Thyroid gland (tissue), 4 donors: ENCODE measurements around the gene TSKU. TPM values are rescaled to one million over a fixed set of nuclear protein-coding genes. Genes with fewer than 3 reads are reported as not detected.

Experiments
- DNase-seq, 2 donors: peaks; one replicate each; pipeline ENCODE4 v3.0.0-alpha.2; 2019
- H3K27ac ChIP-seq, 3 donors: fragments of 200-600 bp; sonication (generic); 1 replicate in 2 of 3; 2 replicates in 1 of 3; pipeline ENCODE4 v1.5.1; 2016 to 2019; ENCODE audit warnings: mild to moderate bottlenecking in 1 of 3, moderate library complexity in 1 of 3
- H3K27me3 ChIP-seq: fragments of 200-600 bp; sonication (generic); one replicate; pipeline ENCODE4 v1.5.1; 2019
- H3K36me3 ChIP-seq, 2 donors: fragments of 200-600 bp; sonication (generic); one replicate each; pipeline ENCODE4 v1.5.1; 2016 to 2019
- H3K4me1 ChIP-seq, 2 donors: fragments of 200-600 bp; sonication (generic); one replicate each; pipeline ENCODE4 v1.5.1; 2017 to 2019
- H3K4me3 ChIP-seq, 3 donors: fragments of 200-600 bp; sonication (generic); replicated peaks in 1 of 3; 1 replicate in 2 of 3; 2 replicates in 1 of 3; pipeline ENCODE4 v1.5.1; 2016; ENCODE audit warnings: mild to moderate bottlenecking in 1 of 3
- H3K9me3 ChIP-seq: fragments of 200-600 bp; sonication (generic); one replicate; pipeline ENCODE4 v1.5.1; 2017
- POLR2A ChIP-seq, 2 donors: fragments of 450-650 bp; IDR thresholded peaks; one replicate each; pipeline ENCODE4 v1.6.1; 2017; ENCODE audit warnings: antibody characterized with exemption in 2 of 2, mild to moderate bottlenecking in 2 of 2, moderate library complexity in 1 of 2
- WGBS, 2 donors: methylation state at CpG; one replicate each; pipeline ENCODE4 v1.1.5; 2017; 5-methylcytosine and 5-hydroxymethylcytosine counted together
- intact Hi-C: fragments of 100-400 bp; cut with DNase I; formaldehyde crosslinking; loops from one replicate; pipeline ENCODE4 v1.15.1; 2023
- total RNA-seq, 4 donors: library from RNA; depleted of rRNA; stranded (reverse); fragments of >200 nt; gene quantifications; one replicate each; pipeline ENCODE4 v1.2.3, GENCODE V29; 2016
- TF ChIP-seq, protein P1 (sequence below), 6 experiments: fragments of 200-600 bp in 3 of 6; fragments of 450-650 bp in 3 of 6; sonication (generic) in 3 of 6; IDR thresholded peaks; one replicate each; pipeline ENCODE4 v1.5.1; 2016 to 2019; ENCODE audit warnings: antibody characterized with exemption in 6 of 6, mild to moderate bottlenecking in 2 of 6, inconsistent platforms in 1 of 6, moderate library complexity in 1 of 6

TSKU gene
- total RNA-seq, 4 donors from 2014 or later: 95.6 to 152 (median 99.2) TPM

DNA sequence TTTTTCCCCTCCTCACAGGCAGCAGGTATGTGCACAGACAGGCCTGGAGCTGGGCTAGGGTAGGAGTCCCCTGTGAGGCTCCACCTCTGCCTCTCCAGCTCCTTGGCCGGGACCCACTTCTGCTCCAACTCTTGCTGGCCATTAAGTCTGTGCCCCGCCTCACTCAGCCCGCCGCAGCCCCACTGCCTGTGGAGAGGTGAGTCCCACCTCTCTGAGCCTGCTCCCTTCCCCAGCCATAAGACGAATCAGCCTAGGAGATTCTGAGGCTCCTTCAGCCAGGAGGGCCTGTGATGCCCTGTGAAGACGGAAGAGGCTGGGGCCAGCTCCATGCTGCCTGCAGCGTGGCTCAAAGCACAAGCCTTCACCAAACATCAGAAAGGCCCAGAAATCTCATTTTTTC is 23.0 kb downstream of the TSKU start:
- 86 to 90% methylated on average over 7 of the region's 7 CpGs for WGBS, 2 donors
- intact Hi-C loops: loop anchor here (5.0 kb wide), 1 partner anchor 116 kb away; no protein-coding TSS in a partner anchor
- Histone ChIP-seq H3K27ac (no peak overlapping the region), H3K36me3 (no peaks in the 10 kb centered on the region), H3K4me1 (peaks cover 8 to 29% of the 10 kb centered on the region in 2 donors), H3K4me3 (no peak overlapping the region), H3K27me3 (no peaks in the 10 kb centered on the region), H3K9me3 (no peaks in the 10 kb centered on the region)
- TF ChIP-seq, protein P1, sequence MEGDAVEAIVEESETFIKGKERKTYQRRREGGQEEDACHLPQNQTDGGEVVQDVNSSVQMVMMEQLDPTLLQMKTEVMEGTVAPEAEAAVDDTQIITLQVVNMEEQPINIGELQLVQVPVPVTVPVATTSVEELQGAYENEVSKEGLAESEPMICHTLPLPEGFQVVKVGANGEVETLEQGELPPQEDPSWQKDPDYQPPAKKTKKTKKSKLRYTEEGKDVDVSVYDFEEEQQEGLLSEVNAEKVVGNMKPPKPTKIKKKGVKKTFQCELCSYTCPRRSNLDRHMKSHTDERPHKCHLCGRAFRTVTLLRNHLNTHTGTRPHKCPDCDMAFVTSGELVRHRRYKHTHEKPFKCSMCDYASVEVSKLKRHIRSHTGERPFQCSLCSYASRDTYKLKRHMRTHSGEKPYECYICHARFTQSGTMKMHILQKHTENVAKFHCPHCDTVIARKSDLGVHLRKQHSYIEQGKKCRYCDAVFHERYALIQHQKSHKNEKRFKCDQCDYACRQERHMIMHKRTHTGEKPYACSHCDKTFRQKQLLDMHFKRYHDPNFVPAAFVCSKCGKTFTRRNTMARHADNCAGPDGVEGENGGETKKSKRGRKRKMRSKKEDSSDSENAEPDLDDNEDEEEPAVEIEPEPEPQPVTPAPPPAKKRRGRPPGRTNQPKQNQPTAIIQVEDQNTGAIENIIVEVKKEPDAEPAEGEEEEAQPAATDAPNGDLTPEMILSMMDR (IDR thresholded peaks at IDR 0.05): no peak
- TF ChIP-seq POLR2A (IDR thresholded peaks at IDR 0.05): no peak
- no peak for DNase-seq

- DNase-seq: no peak
- Histone ChIP-seq H3K36me3 (no peaks in the 10 kb centered on the region), H3K9me3 (no peaks in the 10 kb centered on the region), H3K4me1 (peaks cover 8 to 23% of the 10 kb centered on the region in 2 donors), H3K4me3 (no peak overlapping the region), H3K27ac (peak overlapping the region in 1 of 3 donors; percentile 26), H3K27me3 (no peaks in the 10 kb centered on the region)
- TF ChIP-seq POLR2A (IDR thresholded peaks at IDR 0.05): no peak
- TF ChIP-seq, protein P1 (IDR thresholded peaks at IDR 0.05): no peak
- 78 to 84% methylated on average over 3 of the region's 3 CpGs for WGBS, 2 donors
- intact Hi-C loops: loop anchor here (5.0 kb wide), 1 partner anchor 116 kb away; no protein-coding TSS in a partner anchor
Measured at GRCh38 chr11:76806608-76807205, 23.6 kb downstream of the TSKU start.

- Histone ChIP-seq H3K4me3 (no peak overlapping the region), H3K9me3 (no peaks in the 10 kb centered on the region), H3K36me3 (no peaks in the 10 kb centered on the region), H3K27me3 (no peaks in the 10 kb centered on the region), H3K4me1 (peaks cover 5 to 18% of the 10 kb centered on the region in 2 donors), H3K27ac (peak overlapping the region in 1 of 3 donors; percentile 20)
- DNase-seq: peak; percentile 85 to 90
- WGBS, 2 donors: 13 to 19% methylated on average over 19 of the region's 19 CpGs
- intact Hi-C loops: loop anchor here (5.0 kb wide), 1 partner anchor 115 kb away; no protein-coding TSS in a partner anchor
- TF ChIP-seq, protein P1 (IDR thresholded peaks at IDR 0.05): peak; percentile 54 to 78 (median 69)
- TF ChIP-seq POLR2A (IDR thresholded peaks at IDR 0.05): no peak
Measured at GRCh38 chr11:76807206-76807875, 24.2 kb downstream of the TSKU start.

GRCh38 chr11:76808171-76808570 is 25.0 kb downstream of the TSKU start:
- Histone ChIP-seq H3K4me1 (peaks cover 0 to 11% of the 10 kb centered on the region in 2 donors), H3K27me3 (no peaks in the 10 kb centered on the region), H3K27ac (no peak overlapping the region), H3K4me3 (no peak overlapping the region), H3K36me3 (no peaks in the 10 kb centered on the region), H3K9me3 (no peaks in the 10 kb centered on the region)
- WGBS, 2 donors: 89 to 90% methylated on average over 12 of the region's 12 CpGs
- intact Hi-C loops: loop anchor here (5.0 kb wide), 1 partner anchor 114 kb away; no protein-coding TSS in a partner anchor
- no peak for DNase-seq
- no peak for TF ChIP-seq POLR2A (IDR thresholded peaks at IDR 0.05)
- TF ChIP-seq, protein P1 (IDR thresholded peaks at IDR 0.05): no peak

- no peaks in the 10 kb centered on the region for H3K27me3 ChIP-seq
- no peak overlapping the region for H3K4me3 ChIP-seq
- DNase-seq: no peak
- no peaks in the 10 kb centered on the region for H3K36me3 ChIP-seq
- no peak overlapping the region for H3K27ac ChIP-seq
- H3K4me1 ChIP-seq: peaks cover 0 to 7% of the 10 kb centered on the region in 2 donors
- intact Hi-C loops: loop anchor here (5.0 kb wide), 1 partner anchor 113 kb away; no protein-coding TSS in a partner anchor
- H3K9me3 ChIP-seq: no peaks in the 10 kb centered on the region
- TF ChIP-seq POLR2A (IDR thresholded peaks at IDR 0.05): no peak
- TF ChIP-seq, protein P1 (IDR thresholded peaks at IDR 0.05): no peak
- 85 to 86% methylated on average over 5 of the region's 5 CpGs for WGBS, 2 donors
Measured at GRCh38 chr11:76808996-76809395, 25.8 kb downstream of the TSKU start.
